ENCODE measurements around the gene AQP7. TPM values are rescaled to one million over a fixed set of nuclear protein-coding genes. Genes with fewer than 3 reads are reported as not detected.

AQP7 gene
- total and polyA plus RNA-seq, 4 donors, result 4.8 to 22.3 (median 14.5) TPM

GRCh38 chr9:33438926-33439680 lies 36.7 kb upstream of the AQP7 start:
- DNase-seq (ENCODE audit: low spot score), result no peak
- 88% methylated on average over 7 of the region's 7 CpGs for WGBS
- H3K4me3 ChIP-seq (ENCODE audit: low read depth in 1 of 3, low read length in 3 of 3), result no peak overlapping the region
- peaks cover 0 to 13% (median 10%) of the 10 kb centered on the region in 4 donors for H3K4me1 ChIP-seq (ENCODE audit: control insufficient read depth in 4 of 4, insufficient read depth in 4 of 4, low read length in 3 of 4)
- H3K27ac ChIP-seq (ENCODE audit: low read depth in 1 of 2, low read length in 2 of 2), result no peak overlapping the region
- H3K9ac ChIP-seq (ENCODE audit: low read depth in 1 of 2, low read length in 2 of 2), result no peak overlapping the region
- H3K27me3 ChIP-seq (ENCODE audit: control insufficient read depth in 4 of 4, insufficient read depth in 4 of 4, low read length in 3 of 4), result no peaks in the 10 kb centered on the region
- H3K36me3 ChIP-seq (ENCODE audit: control insufficient read depth in 4 of 4, insufficient read depth in 3 of 4, low read depth in 1 of 4, low read length in 3 of 4), result peaks cover 12 to 20% (median 16%) of the 10 kb centered on the region in 4 donors
- no peak for TF ChIP-seq HNF4A (conservative IDR thresholded peaks at IDR 0.05)
- TF ChIP-seq NR2F2 (IDR thresholded peaks at IDR 0.05), result peak; percentile 69
- no peaks in the 10 kb centered on the region for H3K9me3 ChIP-seq (ENCODE audit: control insufficient read depth in 4 of 4, low read length in 3 of 4)

DNA sequence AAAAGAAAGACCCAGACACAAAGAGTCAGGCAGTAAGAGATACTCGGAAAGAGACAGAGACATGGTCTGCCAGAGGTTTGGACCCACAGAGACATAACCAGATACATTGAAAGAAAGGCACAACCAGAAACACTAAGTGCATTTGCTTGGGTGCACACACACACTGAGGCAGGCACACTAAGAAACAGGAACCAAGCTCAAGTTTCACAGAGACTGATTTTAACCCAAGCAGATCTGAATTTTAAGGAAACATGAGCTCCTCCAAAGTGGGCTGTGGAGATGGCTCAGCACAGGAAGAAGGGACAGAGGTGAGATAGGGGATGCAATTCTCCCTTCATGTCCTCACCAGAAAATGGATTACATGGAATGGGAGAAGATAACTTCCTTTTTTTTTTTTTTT lies 35.5 kb upstream of the AQP7 start:
- no peaks in the 10 kb centered on the region for H3K27me3 ChIP-seq (ENCODE audit: control insufficient read depth in 4 of 4, insufficient read depth in 4 of 4, low read length in 3 of 4)
- peaks cover 7 to 17% (median 11%) of the 10 kb centered on the region in 4 donors for H3K36me3 ChIP-seq (ENCODE audit: control insufficient read depth in 4 of 4, insufficient read depth in 3 of 4, low read depth in 1 of 4, low read length in 3 of 4)
- no peak overlapping the region for H3K27ac ChIP-seq (ENCODE audit: low read depth in 1 of 2, low read length in 2 of 2)
- H3K9me3 ChIP-seq (ENCODE audit: control insufficient read depth in 4 of 4, low read length in 3 of 4), result no peaks in the 10 kb centered on the region
- TF ChIP-seq RXRA (IDR thresholded peaks at IDR 0.05), result no peak
- TF ChIP-seq MAX (IDR thresholded peaks at IDR 0.05), result no peak
- TF ChIP-seq FOXA2 (IDR thresholded peaks at IDR 0.05), result no peak
- TF ChIP-seq, protein P1, sequence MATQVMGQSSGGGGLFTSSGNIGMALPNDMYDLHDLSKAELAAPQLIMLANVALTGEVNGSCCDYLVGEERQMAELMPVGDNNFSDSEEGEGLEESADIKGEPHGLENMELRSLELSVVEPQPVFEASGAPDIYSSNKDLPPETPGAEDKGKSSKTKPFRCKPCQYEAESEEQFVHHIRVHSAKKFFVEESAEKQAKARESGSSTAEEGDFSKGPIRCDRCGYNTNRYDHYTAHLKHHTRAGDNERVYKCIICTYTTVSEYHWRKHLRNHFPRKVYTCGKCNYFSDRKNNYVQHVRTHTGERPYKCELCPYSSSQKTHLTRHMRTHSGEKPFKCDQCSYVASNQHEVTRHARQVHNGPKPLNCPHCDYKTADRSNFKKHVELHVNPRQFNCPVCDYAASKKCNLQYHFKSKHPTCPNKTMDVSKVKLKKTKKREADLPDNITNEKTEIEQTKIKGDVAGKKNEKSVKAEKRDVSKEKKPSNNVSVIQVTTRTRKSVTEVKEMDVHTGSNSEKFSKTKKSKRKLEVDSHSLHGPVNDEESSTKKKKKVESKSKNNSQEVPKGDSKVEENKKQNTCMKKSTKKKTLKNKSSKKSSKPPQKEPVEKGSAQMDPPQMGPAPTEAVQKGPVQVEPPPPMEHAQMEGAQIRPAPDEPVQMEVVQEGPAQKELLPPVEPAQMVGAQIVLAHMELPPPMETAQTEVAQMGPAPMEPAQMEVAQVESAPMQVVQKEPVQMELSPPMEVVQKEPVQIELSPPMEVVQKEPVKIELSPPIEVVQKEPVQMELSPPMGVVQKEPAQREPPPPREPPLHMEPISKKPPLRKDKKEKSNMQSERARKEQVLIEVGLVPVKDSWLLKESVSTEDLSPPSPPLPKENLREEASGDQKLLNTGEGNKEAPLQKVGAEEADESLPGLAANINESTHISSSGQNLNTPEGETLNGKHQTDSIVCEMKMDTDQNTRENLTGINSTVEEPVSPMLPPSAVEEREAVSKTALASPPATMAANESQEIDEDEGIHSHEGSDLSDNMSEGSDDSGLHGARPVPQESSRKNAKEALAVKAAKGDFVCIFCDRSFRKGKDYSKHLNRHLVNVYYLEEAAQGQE (IDR thresholded peaks at IDR 0.05), result no peak
- TF ChIP-seq JUND (IDR thresholded peaks at IDR 0.05), result no peak
- no peak for TF ChIP-seq GABPA (IDR thresholded peaks at IDR 0.05 in 1 of 2, conservative IDR thresholded peaks at IDR 0.05 in 1 of 2)
- no peak for TF ChIP-seq HNF4G (IDR thresholded peaks at IDR 0.05)
- no peak for TF ChIP-seq HNF4A (conservative IDR thresholded peaks at IDR 0.05)
- no peak for TF ChIP-seq NR2F2 (IDR thresholded peaks at IDR 0.05)
- TF ChIP-seq SP1 (IDR thresholded peaks at IDR 0.05), result no peak
- TF ChIP-seq CTCF (IDR thresholded peaks at IDR 0.05; ENCODE audit: low read depth, low read length, missing input control), result no peak
- no peak for TF ChIP-seq EGR1 (IDR thresholded peaks at IDR 0.05; ENCODE audit: low read depth in 2 of 2)
- TF ChIP-seq, protein P2, sequence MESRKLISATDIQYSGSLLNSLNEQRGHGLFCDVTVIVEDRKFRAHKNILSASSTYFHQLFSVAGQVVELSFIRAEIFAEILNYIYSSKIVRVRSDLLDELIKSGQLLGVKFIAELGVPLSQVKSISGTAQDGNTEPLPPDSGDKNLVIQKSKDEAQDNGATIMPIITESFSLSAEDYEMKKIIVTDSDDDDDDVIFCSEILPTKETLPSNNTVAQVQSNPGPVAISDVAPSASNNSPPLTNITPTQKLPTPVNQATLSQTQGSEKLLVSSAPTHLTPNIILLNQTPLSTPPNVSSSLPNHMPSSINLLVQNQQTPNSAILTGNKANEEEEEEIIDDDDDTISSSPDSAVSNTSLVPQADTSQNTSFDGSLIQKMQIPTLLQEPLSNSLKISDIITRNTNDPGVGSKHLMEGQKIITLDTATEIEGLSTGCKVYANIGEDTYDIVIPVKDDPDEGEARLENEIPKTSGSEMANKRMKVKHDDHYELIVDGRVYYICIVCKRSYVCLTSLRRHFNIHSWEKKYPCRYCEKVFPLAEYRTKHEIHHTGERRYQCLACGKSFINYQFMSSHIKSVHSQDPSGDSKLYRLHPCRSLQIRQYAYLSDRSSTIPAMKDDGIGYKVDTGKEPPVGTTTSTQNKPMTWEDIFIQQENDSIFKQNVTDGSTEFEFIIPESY (IDR thresholded peaks at IDR 0.05), result no peak
- TF ChIP-seq RAD21 (IDR thresholded peaks at IDR 0.05), result no peak
- peaks cover 0 to 2% (median under 1%) of the 10 kb centered on the region in 4 donors for H3K4me1 ChIP-seq (ENCODE audit: control insufficient read depth in 4 of 4, insufficient read depth in 4 of 4, low read length in 3 of 4)
- 95% methylated on average over 1 of the region's 1 CpG for WGBS
- DNase-seq (ENCODE audit: low spot score), result no peak
- no peak overlapping the region for H3K4me3 ChIP-seq (ENCODE audit: low read depth in 1 of 3, low read length in 3 of 3)
- H3K9ac ChIP-seq (ENCODE audit: low read depth in 1 of 2, low read length in 2 of 2), result no peak overlapping the region

Data from liver (tissue), 9 donors.